ENCODE measurements around the gene DDIAS.
"Not testable (repeated sequence)": the region's sequence is repeated elsewhere in the genome, so short reads cannot be mapped to it uniquely, and the experiment has no call there.

The DDIAS gene

DNA sequence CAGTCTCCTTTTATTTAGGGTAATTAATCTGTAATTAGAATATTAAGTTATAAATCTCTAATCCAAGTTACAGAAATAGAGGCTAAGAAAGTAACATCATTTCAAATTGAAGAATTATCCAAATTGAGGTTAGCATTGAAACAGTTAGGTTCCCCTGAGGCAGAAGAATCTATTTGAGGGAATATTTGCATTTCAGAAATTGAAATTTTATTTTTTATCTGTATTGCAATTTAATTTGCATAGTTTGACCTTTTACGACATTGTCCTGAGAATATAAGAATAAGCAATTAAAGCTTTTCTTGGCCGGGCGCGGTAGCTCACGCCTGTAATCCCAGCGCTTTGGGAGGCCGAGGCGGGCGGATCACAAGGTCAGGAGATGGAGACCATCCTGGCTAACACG is 27.6 kb downstream of the DDIAS start:
- DNase-seq, result no peak

DNA sequence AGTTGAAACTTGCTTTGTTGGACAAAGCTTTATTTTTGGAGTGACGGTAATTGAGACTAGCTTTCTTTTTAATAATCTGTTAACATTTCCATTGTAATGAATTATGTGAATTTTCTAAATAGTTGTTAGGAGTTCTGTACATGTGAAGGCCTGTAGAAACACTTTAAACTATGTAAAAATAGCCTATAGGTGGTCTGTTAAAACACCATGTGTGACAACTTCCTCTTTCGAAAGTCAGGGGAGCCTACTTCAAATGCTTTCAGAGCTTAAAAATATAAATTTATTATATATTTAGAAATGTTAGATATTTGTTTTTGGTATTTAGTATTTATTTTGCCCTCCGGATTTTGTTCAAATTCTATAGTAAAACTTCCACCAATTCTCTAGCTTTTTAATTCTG is 28.7 kb downstream of the DDIAS start:
- no peak for DNase-seq

DNA sequence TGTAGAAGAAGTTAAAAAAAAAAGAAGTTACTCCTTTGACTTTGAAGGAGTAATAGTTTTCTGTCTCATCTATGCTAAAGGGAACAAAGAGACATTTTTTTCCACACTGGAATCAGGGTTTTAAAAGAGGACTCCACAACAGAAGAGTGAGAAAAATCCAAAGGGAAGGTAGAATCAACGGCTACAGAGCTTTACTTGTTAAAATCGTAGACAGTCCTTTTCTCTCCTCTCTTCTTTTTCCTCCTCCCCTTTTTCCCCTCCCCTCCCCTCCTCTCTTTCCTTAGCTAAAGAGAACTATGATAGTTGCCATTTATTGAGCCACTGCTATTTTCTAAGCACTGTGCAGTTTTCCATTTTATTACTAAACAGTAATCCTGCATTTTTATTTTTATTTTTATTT is 29.2 kb downstream of the DDIAS start:
- no peak for DNase-seq

DNA sequence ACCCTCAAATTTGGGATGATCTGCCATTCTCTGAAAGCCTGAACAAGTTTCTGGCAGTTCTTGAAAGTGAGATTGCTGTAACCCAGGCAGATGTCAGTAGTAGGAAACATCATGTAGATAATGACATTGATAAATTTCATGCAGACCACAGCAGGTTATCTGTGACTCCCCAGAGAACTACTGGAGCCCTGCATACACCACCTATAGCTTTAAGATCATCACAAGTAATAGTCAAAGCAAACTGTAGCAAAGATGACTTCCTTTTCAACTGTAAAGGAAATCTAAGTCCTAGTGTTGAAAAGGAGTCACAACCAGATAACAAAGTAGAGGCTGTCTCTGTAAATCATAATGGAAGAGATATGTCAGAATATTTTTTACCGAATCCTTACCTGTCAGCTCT is 31.0 kb downstream of the DDIAS start:
- DNase-seq, result no peak

DNA sequence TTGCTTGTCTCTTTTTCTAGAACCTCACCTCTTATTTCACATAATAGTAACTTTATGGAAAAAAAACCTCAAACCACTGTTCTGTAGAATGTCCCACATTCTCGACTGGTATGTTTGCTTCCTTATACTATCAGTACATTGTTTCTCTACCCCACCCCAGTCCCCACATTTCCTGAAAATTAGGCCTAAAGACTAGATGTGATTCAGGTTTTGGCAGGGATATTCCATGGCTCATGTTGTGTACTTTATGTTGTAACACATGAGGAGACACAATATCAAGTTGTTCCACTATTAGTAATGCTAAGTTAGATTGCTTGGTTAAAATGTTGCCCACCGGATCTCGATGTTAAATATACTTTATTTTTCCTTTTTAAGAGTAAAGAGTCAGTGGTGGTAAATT is 34.7 kb downstream of the DDIAS start:
- no peak for DNase-seq

DNA sequence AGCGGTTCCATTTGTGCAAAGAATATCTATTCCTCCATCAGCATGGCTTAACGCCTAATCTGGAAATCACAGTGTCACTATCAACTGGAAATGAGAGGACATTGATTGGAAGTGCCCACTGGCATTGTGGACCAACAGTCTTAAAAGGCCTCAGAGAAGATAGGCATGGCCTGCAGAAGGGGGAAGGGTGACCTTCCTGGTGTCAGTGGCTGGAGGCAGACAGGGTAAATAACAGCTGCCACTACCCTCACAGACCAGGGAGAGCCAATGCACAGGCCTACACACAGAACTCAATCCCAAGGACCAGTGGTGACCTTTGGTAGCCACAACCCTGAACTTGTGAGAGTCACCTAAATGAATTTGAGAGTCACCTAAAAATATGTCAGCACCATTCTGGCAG is 36.0 kb downstream of the DDIAS start:
- no peak for DNase-seq

DNA sequence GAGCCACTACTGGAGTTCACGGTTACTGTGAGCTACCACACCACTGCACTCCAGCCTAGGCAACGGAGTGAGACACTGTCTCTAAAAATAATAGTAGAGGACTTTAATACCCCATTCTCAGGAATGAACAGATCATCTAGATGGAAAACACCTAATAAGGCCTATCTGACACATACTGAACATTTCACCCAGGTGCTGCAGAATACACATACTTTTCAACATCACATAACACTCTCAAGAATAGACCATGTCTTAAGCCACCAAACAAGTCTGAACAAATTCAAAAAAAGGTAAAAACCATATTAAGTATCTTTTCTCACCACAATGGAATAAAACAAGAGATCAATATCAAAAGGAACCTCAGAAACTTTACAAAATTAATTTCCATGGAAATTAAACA is 37.9 kb downstream of the DDIAS start:
- DNase-seq, result no peak

DNA sequence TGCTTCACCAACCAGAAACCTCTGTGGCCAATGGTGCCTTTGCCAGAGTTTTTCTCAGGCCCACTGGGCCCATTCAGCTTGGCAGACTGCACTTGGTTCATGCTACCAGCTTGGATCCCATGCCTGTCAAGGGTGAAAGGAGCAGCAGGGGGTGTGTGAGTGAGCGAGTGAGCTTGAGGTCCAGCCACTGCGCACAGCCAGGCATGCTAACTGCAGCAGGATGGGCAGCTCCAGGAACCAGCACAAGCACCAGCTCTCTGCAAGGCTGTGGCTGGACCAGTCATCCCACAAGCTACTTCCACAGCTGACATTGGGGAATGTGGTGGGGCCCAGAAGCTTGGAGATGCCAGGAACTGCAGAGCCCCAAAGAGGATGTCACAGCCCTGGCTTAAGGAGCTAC is 40.8 kb downstream of the DDIAS start:
- no peak for DNase-seq

DNA sequence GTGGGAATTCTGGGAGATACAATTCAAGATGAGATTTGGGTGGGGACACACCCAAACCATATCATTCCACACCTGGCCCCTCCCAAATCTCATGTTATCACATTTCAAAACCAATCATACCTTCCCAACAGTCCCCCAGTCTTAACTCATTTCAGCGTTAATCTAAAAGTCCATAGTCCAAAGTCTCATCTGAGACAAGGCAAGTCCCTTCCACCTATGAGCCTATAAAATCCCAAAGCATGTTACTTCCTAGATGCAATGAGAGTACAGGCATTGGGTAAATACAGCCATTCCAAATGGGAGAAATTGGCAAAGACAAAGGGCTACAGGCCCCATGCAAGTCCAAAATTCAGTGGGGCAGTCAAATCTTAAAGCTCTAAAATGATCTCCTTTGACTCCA is 41.9 kb downstream of the DDIAS start:
- DNase-seq, result not testable (repeated sequence)

DNA sequence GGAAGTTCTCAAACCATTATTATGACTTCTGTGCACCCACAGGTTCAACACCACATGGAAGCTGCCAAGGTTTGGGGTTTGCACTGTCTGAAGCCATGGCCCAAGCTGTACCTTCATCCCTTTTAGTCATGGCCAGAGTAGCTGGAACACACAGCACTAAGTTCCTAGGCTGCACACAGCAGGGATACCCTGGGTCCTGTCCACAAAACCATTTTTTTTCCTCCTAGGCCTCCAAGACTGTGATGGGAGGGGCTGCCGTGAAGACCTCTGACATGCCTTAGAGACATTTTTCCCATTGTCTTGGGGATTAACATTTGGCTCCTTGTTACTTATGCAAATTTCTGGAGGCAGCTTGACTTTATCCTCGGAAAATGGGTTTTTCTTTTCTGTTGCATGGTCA is 42.7 kb downstream of the DDIAS start:
- no peak for DNase-seq

DNA sequence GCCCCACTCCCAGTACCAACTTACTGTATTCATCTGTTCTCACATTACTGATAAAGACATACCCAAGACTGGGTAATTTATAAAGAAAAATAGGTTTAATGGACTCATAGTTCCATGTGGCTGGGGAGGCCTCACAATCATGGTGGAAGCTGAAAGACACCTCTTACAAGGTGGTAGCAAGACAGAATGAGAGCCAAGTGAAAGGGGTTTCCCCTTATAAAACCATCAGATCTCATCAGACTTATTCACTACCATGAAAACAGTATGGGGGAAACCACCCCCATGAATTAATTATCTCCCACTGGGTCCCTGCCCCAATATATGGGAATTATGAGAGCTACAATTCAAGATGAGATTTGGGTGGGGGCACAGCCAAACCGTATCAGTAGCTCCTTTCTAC is 43.5 kb downstream of the DDIAS start:
- DNase-seq, result not testable (repeated sequence)

DNA sequence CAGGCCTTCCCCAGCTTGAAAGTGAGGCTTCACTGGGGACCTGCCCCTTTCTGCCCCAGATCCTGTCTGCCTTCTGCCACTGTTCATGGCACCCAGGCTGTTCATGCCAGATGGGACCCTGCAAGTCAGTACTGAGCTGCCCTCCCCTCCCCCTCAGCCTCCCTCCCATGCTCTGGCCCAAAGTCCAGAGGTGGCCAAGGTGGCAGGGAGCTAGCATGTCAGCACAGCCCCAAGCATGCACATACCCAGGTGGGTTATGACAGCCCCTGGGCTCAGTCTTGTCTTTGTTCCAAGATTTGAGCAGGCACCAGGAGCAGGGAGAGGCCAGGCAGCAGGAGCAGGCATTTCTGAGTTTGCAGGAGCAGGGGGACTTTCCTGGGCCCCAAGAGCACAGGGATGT is 44.1 kb downstream of the DDIAS start:
- no peak for DNase-seq

DNA sequence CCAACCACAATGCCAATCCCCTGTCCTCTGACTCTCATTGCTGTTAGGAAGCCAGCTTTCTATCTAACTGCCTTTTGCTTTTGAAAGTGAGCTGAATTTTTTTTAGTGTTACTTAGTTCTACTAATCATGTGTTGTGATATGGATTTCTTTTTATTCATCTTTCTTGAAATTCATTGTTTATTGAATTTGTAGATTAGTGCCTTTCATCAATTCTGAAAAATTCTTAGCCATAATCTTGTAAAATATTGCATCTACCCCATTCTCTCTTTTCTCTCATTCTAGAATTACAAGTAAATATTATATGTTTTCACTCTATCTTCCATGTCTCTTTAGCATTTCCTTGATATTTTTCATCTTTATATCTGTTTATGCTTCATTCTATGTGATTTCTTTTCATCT is 47.8 kb downstream of the DDIAS start:
- no peak for DNase-seq

DNA sequence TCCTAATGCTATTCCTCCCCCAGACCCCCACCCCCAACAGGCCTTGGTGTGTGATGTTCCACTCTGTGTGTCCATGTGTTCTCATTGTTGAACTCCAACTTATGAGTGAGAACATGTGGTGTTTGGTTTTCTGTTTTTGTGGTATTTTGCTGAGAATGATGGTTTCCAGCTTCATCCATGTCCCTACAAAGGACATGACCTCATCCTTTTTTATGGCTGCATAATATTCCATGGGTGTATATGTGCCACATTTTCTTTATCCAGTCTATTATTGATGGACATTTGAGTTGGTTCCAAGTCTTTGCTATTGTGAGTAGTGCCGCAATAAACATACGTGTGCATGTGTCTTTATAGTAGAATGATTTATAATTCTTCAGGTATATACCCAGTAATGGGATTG is 49.0 kb downstream of the DDIAS start:
- not testable (repeated sequence) for DNase-seq

DNA sequence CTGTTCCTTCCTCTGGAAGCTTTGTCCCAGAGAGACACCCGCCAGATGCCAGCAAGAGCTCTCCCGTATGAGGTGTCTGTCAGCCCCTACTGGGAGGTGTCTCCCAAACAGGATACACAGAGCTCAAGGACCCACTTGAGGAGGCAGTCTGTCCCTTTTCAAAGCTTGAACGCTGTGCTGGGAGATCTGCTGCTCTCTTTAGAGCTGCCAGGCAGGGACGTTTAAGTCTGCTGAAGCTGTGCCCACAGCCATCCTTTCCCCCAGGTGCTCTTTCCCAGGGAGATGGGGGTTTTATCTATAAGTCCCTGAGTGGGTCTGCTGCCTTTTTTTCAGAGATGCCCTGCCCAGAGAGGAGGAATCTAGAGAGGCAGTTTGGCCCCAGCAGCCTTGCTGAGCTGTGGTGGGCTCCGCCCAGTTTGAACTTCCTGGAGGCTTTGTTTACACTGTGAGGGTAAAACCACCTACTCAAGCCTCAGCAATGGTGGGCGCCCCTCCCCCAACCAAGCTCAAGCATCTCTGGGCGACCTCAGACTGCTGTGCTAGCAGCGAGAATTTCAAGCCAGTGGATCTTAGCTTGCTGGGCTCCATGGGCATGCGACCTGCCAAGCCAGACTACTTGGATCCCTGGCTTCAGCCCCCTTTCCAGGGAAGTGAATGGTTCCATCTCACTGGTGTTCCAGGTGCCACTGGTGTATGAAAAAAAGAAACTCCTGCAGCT is 54.4 kb downstream of the DDIAS start:
- DNase-seq, result not testable (repeated sequence)

DNA sequence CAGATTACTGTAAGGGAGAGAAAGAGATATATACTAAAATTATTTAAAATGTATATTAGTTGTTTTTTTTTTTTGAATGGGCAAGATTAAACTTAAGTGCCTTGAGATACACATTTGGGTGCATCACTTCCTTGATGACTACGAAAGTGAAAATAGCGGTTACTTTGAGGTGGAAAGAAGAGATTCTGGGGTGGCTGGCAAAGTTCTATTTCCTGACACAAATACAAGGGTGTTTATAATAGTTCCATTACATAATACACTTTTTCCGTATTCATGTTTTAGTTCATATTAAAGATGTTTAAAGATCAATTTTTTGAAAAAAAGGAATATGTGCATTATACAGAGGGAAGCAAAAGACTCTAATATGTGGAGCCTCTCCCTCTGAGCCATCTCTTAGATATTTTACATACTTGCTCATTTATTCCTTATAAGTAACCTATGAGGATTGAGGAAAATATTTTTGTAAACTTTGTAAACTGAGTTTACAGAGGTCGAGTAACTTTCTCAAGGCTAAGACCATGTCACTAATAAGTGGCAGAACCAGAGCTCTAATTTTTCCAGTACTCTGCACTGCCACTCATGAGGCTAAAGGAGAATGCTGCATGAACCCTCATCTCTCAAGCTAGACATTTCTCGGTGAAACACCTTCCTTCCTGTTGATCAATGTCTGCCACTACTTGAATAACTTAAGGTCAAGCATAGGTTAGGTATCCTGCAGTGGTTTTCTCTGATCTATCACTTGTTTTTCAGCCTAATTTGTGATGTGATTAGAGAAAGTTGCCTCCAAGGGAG is 58.6 kb downstream of the DDIAS start:
- DNase-seq, result no peak

DNA sequence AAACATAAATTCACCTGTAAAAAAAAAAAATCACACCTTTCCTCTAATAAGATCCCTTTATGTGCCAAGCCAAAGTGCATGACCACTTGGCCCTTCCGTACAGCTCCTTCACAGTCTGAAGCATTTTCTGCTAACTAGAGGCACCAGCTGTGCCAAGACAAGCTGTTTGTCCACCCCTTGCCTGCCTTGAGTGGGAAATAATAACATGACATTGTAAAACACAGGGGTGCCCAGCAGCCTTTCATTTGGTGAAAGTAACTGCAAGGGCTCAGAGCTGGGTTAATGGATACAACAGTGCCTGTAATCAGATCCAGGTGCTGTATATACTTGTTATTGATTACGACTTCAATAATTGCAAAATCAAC is 59.2 kb downstream of the DDIAS start:
- no peak for DNase-seq

DNA sequence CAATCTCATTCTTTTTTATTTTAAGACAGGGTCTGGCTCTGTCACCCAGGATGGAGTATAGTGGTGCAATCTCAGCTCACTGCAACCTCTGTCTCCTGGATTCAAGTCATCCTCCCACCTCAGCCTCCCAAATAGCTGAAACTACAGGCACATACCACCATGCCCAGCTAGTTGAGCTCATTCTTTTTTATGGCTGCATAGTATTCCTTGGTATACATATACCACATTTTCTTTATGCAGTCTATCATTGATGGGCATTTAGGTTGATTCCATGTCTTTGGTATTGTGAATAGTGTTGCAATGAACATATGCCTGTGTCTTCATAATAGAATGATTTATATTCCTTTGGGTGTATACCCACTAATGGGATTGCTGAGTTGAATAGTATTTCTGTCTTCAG is 60.5 kb downstream of the DDIAS start:
- not testable (repeated sequence) for DNase-seq

DNA sequence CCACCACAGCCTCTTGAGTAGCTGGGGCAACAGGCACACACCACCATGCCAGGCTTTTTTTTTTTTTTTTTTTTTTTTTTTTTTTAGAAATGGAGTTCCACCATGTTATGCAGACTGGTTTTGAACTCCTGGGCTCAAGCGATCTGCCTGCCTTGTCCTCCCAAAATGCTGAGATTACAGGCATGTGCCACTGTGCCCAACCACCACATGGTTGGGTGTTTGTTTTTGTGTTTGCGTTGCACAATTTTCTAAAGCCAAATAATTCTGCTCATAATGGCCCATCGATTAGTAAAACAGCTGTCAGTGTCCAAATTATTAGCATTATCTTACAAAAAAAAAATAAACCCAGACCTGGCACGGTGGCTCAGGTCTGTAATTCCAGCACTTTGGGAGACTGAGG is 65.8 kb downstream of the DDIAS start:
- no peak for DNase-seq

DNA sequence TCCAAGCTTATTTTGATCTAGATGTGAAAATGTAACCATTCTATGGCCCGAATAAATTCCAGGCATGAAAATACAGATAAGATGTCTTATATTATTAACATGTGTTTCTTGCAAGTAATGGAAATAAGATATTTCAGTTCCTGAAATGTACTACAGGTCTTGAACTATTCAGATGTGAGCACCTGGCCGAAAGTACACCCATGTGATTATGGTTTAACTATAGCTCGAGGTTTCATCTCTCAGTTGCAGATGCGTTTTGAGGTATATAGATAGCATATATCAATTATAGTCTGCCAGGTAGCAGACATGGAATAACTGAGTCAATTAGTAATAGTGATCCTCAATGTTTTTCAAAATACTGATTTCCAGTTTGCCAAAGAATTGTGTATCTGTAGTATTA is 68.3 kb downstream of the DDIAS start:
- DNase-seq, result no peak

DNA sequence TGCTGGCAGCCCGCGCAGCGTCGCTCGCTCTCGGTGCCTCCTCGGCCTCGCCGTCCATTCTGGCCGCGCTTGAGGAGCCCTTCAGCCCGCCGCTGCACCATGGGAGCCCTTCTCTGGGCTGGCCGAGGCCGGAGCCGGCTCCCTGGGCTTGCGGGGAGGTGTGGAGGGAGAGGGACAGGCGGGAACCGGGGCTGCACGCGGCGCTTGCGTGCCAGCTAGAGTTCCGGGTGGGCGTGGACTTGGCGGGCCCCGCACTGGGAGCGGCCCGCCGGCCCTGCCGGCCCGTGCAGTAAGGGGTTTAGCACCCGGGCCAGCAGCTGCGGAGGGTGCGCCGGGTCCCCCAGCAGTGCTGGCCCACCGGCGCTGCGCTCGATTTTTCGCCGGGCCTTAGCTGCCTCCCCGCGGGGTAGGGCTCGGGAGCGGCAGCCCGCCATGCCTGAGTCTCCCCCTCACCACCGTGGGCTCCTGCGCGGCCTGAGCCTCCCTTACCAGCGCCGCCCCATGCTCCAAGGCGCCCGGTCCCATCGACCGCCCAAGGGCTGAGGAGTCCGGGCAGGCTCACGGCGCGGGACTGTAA is 69.1 kb downstream of the DDIAS start:
- not testable (repeated sequence) for DNase-seq

DNA sequence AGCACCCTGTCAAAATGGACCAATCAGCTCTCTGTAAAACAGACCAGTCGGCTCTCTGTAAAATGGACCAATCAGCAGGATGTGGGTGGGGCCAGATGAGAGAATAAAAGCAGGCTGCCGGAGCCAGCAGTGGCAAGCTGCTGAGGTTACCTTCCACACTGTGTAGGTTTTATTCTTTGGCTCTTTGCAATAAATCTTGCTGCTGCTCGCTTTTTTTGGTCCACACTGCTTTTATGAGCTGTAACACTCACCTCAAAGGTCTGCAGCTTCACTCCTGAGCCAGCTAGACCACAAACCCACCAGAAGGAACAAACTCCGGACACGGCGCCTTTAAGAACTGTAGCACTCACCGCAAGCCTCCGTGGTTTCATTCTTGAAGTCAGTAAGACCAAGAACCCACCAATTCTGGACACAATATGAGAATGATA is 70.0 kb downstream of the DDIAS start:
- DNase-seq, result not testable (repeated sequence)

DNA sequence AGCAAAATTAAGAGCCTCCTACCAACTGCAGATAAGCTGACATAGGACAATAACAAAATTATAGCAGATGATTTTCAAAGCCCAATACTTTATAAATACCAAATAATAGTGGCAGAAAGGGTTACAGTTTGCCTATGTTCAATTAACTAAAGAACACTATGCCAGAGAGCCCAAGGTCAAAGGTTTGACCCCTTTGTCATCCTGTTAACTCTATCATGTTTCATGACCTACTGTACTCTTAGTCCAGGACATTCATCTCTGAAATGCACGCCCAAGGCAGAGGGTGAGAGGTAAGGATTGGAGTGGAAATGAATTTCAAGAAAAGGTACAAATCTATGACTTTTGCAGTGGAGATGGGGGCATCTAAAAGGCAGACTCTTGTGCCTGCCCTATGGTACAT is 70.6 kb downstream of the DDIAS start:
- DNase-seq, result no peak

DNA sequence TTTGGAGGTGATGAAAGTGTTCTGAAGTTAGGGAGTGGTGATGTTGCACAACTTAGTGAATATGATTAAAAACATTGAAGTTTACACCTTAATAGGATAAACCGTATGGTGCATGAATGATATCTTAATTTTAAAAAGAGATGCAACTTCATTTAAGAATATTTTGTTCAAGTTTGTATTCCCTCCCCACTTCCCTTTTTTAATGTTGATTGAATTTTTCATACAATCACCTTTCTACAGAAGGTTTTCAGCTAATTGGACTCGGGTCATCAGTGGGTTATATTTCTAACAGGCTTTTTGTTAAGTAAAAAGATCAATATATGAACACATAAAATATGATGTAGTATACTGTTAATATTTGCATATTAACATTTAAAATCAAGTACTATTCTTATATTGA is 72.6 kb downstream of the DDIAS start:
- no peak for DNase-seq

All from femur (tissue), 1 donor.